ENCODE measurements around the gene FOXD4L5. TPM values are rescaled to one million over a fixed set of nuclear protein-coding genes. Genes with fewer than 3 reads are reported as not detected.
"Not testable (repeated sequence)": the region's sequence is repeated elsewhere in the genome, so short reads cannot be mapped to it uniquely, and the experiment has no call there.

Gene FOXD4L5
- not detected for total RNA-seq

DNA sequence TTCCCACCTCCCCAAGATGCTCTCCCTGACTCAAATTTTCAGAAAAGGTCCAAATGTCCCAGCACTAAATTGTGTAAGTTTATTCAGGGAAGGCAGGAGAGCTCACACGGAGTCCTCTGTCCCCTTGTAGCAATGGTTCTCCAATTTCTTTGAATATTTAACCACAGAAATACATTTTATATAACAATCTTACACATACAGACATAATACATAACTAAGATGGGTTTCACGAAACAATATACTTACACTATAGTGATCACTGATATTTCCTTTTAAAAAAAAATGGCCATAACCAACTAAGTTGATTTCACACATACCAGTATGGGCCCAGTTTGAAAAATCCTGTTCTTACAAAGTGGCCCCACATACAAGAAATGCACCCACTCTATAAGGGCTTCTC lies at the start of gene FOXD4L5:
Gene FOXD4L5 (minus strand): TSS at position 101 of the 400 bp plus-strand sequence. CDS start 832 bp downstream, outside the sequence.
- H3K27me3 ChIP-seq; H3K36me3 ChIP-seq; DNase-seq (ENCODE audit: extremely low spot score in 2 of 2); intact Hi-C loops (cut with DNase I); H3K4me3 ChIP-seq; H3K9me3 ChIP-seq; H3K27ac ChIP-seq; H3K4me1 ChIP-seq: not testable (repeated sequence)

DNA sequence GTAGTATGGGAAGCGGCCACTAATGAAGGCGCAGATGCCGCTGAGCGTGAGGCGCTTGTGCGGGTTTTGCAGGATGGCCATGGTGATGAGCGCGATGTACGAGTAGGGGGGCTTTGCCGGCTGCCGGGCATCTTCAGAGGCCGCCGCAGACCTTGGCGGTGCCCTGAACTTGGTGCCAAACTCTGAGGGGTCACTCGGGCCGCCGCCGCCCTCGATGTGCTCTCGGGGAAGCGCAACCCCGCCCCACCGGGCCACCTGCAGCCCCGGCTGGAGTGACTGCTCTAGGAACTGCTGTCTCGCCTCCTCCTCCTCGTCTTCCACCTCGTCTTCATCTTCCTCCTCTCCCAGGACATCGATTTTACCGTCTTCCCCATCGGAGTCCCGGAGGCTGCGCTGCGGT lies 1.1 kb downstream of the FOXD4L5 start:
- H3K27ac ChIP-seq; H3K4me3 ChIP-seq; H3K4me1 ChIP-seq; intact Hi-C loops (cut with DNase I); DNase-seq (ENCODE audit: extremely low spot score in 2 of 2); H3K36me3 ChIP-seq; H3K27me3 ChIP-seq; H3K9me3 ChIP-seq: not testable (repeated sequence)

DNA sequence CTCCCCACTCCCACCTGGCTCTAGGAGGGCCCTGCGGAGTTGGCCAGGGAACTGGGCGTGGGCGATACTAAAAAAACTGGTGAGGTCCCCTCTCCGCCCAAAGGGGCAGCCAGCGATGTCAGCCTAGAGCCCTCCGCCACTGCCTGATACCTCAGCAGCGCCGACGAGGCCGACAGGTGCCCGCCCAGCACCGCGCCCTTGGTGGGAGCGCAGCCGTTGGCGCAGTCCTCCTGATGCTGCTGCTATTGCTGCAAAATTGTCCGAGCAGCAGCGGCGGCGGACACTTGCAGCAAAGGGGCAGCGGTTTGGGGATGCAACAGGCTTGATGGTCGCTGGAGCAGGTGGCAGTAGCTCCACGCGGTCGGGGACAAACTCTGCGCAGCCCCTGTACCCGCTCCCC lies 2.0 kb downstream of the FOXD4L5 start:
- H3K4me1 ChIP-seq; intact Hi-C loops (cut with DNase I); H3K4me3 ChIP-seq; H3K27ac ChIP-seq; DNase-seq (ENCODE audit: extremely low spot score in 2 of 2); H3K9me3 ChIP-seq; H3K27me3 ChIP-seq; H3K36me3 ChIP-seq: not testable (repeated sequence)

Small RNA genes within 50 kb of the gene (small RNA-seq; reads per million reads assigned to genes)
- not detected for gene IGKV1OR9-1

Data from vagina (tissue), 2 donors.